ENCODE data around the gene DYSF. TPM values are rescaled to one million over a fixed set of nuclear protein-coding genes. Genes with fewer than 3 reads are reported as not detected.

The DYSF gene
- polyA plus RNA-seq, 1 of the 3 experiments (the other 2 are of a cell fraction): 0.10 TPM

GRCh38 chr2:71563872-71564271 lies 110.5 kb downstream of the DYSF start:
- POLR2A ChIA-PET: no interaction called here
- no peak overlapping the region for H3K4me3 ChIP-seq (ENCODE audit: low read depth in 2 of 2, low read length in 1 of 2)
- no peaks in the 10 kb centered on the region for H3F3A ChIP-seq (replicated peaks; ENCODE audit: insufficient read depth)
- no peaks in the 10 kb centered on the region for H3K9me2 ChIP-seq
- CTCF ChIA-PET: interaction anchor here (0.9 to 1.4 kb wide), 4 partner anchors 15 to 586 kb away, joined by 3 to 5 read pairs (median 4); no protein-coding TSS in a partner anchor
- H3K9ac ChIP-seq: no peak overlapping the region
- no peaks in the 10 kb centered on the region for H3K9me3 ChIP-seq
- 64% methylated on average over 5 of the region's 11 CpGs for WGBS (ENCODE audit: low lambda C conversion rate)
- H4K20me1 ChIP-seq (ENCODE audit: insufficient read depth): no peaks in the 10 kb centered on the region
- H3K27ac ChIP-seq (ENCODE audit: low read depth in 2 of 2, low read length in 1 of 2): no peak overlapping the region
- no peaks in the 10 kb centered on the region for H3K36me3 ChIP-seq (replicated peaks in 1 of 2; ENCODE audit: control insufficient read depth in 1 of 2, insufficient read depth in 2 of 2, low read length in 1 of 2)
- H3K79me2 ChIP-seq (ENCODE audit: insufficient read depth): no peaks in the 10 kb centered on the region
- H3K4me2 ChIP-seq: no peak overlapping the region
- H3K4me1 ChIP-seq (ENCODE audit: control insufficient read depth in 1 of 2, insufficient read depth in 2 of 2, low read depth in 1 of 2, low read length in 1 of 2): peaks cover 0 to 29% of the 10 kb centered on the region in 2 experiments; a peak in 1 of 4 replicates
- H3K27me3 ChIP-seq (ENCODE audit: insufficient read depth): no peaks in the 10 kb centered on the region; the same call in 1 of the 2 replicates
- H2AFZ ChIP-seq (ENCODE audit: low read depth): no peak overlapping the region
- no peak for DNase-seq
- no peak for TF ChIP-seq YY1 (IDR thresholded peaks at IDR 0.05; ENCODE audit: low read depth)
- TF ChIP-seq FOSL2 (IDR thresholded peaks at IDR 0.05; ENCODE audit: borderline replicate concordance, low read depth): no peak
- no peak for TF ChIP-seq USF2 (IDR thresholded peaks at IDR 0.05; ENCODE audit: borderline replicate concordance, low read depth, low read length)
- TF ChIP-seq GABPA (IDR thresholded peaks at IDR 0.05; ENCODE audit: low read depth): no peak
- no peak for TF ChIP-seq CTCF (IDR thresholded peaks at IDR 0.05)
- TF ChIP-seq FOXM1 (IDR thresholded peaks at IDR 0.05; ENCODE audit: low read depth): no peak
- no peak for TF ChIP-seq MEF2A (IDR thresholded peaks at IDR 0.05; ENCODE audit: borderline replicate concordance, low read depth)
- no peak for TF ChIP-seq JUND (IDR thresholded peaks at IDR 0.05)
- TF ChIP-seq GATA2 (CRISPR knock-in tag; IDR thresholded peaks at IDR 0.05): no peak
- no peak for TF ChIP-seq EZH2phosphoT487 (IDR thresholded peaks at IDR 0.05; ENCODE audit: borderline replicate concordance, low read depth)
- TF ChIP-seq RAD21 (IDR thresholded peaks at IDR 0.05; ENCODE audit: low read length): no peak
- TF ChIP-seq, protein P1, sequence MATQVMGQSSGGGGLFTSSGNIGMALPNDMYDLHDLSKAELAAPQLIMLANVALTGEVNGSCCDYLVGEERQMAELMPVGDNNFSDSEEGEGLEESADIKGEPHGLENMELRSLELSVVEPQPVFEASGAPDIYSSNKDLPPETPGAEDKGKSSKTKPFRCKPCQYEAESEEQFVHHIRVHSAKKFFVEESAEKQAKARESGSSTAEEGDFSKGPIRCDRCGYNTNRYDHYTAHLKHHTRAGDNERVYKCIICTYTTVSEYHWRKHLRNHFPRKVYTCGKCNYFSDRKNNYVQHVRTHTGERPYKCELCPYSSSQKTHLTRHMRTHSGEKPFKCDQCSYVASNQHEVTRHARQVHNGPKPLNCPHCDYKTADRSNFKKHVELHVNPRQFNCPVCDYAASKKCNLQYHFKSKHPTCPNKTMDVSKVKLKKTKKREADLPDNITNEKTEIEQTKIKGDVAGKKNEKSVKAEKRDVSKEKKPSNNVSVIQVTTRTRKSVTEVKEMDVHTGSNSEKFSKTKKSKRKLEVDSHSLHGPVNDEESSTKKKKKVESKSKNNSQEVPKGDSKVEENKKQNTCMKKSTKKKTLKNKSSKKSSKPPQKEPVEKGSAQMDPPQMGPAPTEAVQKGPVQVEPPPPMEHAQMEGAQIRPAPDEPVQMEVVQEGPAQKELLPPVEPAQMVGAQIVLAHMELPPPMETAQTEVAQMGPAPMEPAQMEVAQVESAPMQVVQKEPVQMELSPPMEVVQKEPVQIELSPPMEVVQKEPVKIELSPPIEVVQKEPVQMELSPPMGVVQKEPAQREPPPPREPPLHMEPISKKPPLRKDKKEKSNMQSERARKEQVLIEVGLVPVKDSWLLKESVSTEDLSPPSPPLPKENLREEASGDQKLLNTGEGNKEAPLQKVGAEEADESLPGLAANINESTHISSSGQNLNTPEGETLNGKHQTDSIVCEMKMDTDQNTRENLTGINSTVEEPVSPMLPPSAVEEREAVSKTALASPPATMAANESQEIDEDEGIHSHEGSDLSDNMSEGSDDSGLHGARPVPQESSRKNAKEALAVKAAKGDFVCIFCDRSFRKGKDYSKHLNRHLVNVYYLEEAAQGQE (IDR thresholded peaks at IDR 0.05; ENCODE audit: low read depth, low read length): no peak
- TF ChIP-seq FOXJ3 (CRISPR knock-in tag; IDR thresholded peaks at IDR 0.05): no peak
- TF ChIP-seq SMC3 (IDR thresholded peaks at IDR 0.05; ENCODE audit: low read depth, low read length): no peak
- no peak for TF ChIP-seq IRF3 (IDR thresholded peaks at IDR 0.05; ENCODE audit: low read depth, low read length)
- no peak for TF ChIP-seq POLR2AphosphoS5 (IDR thresholded peaks at IDR 0.05; ENCODE audit: low read depth, low read length)
- TF ChIP-seq EP300 (IDR thresholded peaks at IDR 0.05; ENCODE audit: borderline replicate concordance in 1 of 2, low read depth in 1 of 2, low read length in 1 of 2): no peak
